ENCODE results near the gene CLCNKB.
A peak's percentile ranks its signal among the peaks of the same experiment; 100 is the strongest.
"Not testable (repeated sequence)": the region's sequence is repeated elsewhere in the genome, so short reads cannot be mapped to it uniquely, and the experiment has no call there.

Gene CLCNKB

GRCh38 chr1:16032388-16033102 lies 11.0 kb upstream of the CLCNKB start:
- no peak for DNase-seq (ENCODE audit: low read depth in 3 of 3)

GRCh38 chr1:16033103-16033632 lies 10.4 kb upstream of the CLCNKB start:
- DNase-seq (ENCODE audit: low read depth in 3 of 3) = not testable (repeated sequence)

GRCh38 chr1:16036461-16036860 lies 7.1 kb upstream of the CLCNKB start:
- not testable (repeated sequence) for DNase-seq (ENCODE audit: low read depth in 3 of 3)

GRCh38 chr1:16038620-16038912 lies 5.0 kb upstream of the CLCNKB start:
- no peak for DNase-seq (ENCODE audit: low read depth in 3 of 3)

- not testable (repeated sequence) for DNase-seq (ENCODE audit: low read depth in 3 of 3)
Observed at GRCh38 chr1:16039871-16040270, 3.7 kb upstream of the CLCNKB start.

- DNase-seq (ENCODE audit: low read depth in 3 of 3) = no peak
Observed at GRCh38 chr1:16041200-16041599, 2.4 kb upstream of the CLCNKB start.

GRCh38 chr1:16042096-16042495 lies 1.5 kb upstream of the CLCNKB start:
- no peak for DNase-seq (ENCODE audit: low read depth in 3 of 3)

GRCh38 chr1:16042654-16043053 lies 928 bp upstream of the CLCNKB start:
- not testable (repeated sequence) for DNase-seq (ENCODE audit: low read depth in 3 of 3)

GRCh38 chr1:16043950-16044349 lies 368 bp downstream of the CLCNKB start:
- DNase-seq (ENCODE audit: low read depth in 3 of 3) = no peak

- DNase-seq (ENCODE audit: low read depth in 3 of 3) = no peak
Observed at GRCh38 chr1:16046842-16047241, 3.3 kb downstream of the CLCNKB start.

- no peak for DNase-seq (ENCODE audit: low read depth in 3 of 3)
Observed at GRCh38 chr1:16047791-16048475, 4.4 kb downstream of the CLCNKB start.

GRCh38 chr1:16048573-16049189 lies 5.1 kb downstream of the CLCNKB start:
- DNase-seq (ENCODE audit: low read depth in 3 of 3) = peak in 2 of 3 experiments; percentile 23 to 32

- no peak for DNase-seq (ENCODE audit: low read depth in 3 of 3)
Observed at GRCh38 chr1:16050328-16050727, 6.7 kb downstream of the CLCNKB start.

- DNase-seq (ENCODE audit: low read depth in 3 of 3) = no peak
Observed at GRCh38 chr1:16051039-16051438, 7.5 kb downstream of the CLCNKB start.

GRCh38 chr1:16051949-16052348 lies 8.4 kb downstream of the CLCNKB start:
- not testable (repeated sequence) for DNase-seq (ENCODE audit: low read depth in 3 of 3)

- no peak for DNase-seq (ENCODE audit: low read depth in 3 of 3)
Observed at GRCh38 chr1:16053781-16054502, 10.4 kb downstream of the CLCNKB start.

- no peak for DNase-seq (ENCODE audit: low read depth in 3 of 3)
Observed at GRCh38 chr1:16054598-16055540, 11.3 kb downstream of the CLCNKB start.

- peak; percentile 44 to 79 (median 71) for DNase-seq (ENCODE audit: low read depth in 3 of 3)
Observed at GRCh38 chr1:16055613-16056520, 12.3 kb downstream of the CLCNKB start.

- DNase-seq (ENCODE audit: low read depth in 3 of 3) = not testable (repeated sequence)
Observed at GRCh38 chr1:16056521-16056912, 12.9 kb downstream of the CLCNKB start.
